SU-DHL-6 (cell line): ENCODE data around the gene LMO7.

Experiments used
- CTCF ChIP-seq: fragments of 200-600 bp; sonication (generic); IDR thresholded peaks from one replicate; pipeline ENCODE4 v1.5.1; 2017; ENCODE audit warnings: antibody characterized with exemption, mild to moderate bottlenecking, low read length, moderate library complexity; ENCODE audit not compliant: insufficient read depth, poor library complexity, severe bottlenecking
- EZH2phosphoT487 ChIP-seq: fragments of 200-600 bp; sonication (generic), shearing (Covaris generic); conservative IDR thresholded peaks from 2 replicates; pipeline ENCODE4 v1.6.1; 2018; ENCODE audit warnings: mild to moderate bottlenecking, antibody characterized with exemption, low read length, moderate library complexity, mixed read lengths

DNA sequence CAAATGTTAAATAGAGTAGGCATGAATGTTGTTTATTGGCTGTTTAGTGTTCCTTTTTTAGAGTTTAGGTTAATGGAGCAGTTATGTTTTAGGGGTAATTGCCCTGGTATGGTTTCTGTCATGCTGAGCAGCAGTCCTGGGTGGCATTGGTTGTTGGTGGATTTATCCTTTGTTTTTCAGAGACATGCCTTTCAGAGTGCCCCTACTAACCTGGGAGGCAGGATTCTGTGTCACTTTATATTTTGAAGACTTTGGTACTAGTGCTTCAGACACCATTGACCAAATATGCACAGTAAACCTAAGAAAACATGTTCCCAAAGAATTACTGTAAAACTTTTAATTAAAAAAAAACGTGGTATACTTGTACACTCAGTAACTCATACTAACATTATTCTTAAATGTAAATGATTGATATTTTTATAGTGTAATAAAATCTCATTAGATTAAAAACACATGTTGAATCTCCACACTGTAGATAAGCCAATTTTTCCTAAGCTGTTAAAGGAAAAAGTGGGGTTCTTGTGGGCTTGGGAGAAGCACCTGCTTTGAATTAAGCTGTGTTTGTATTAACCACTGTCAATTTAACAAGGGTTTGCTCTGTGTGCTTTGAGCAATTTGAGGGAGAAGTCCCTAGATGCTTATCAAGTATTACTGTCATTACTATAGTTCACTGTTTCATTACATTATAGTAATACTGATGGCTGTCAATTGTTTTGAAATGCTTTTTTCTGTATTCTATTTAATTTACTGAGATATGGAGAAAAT lies 133.2 kb downstream of the LMO7 start:
- TF ChIP-seq CTCF, result no peak
- TF ChIP-seq EZH2phosphoT487, result no peak
